GM12878 (cell line): Measurements from ENCODE around the gene GHRH. TPM values are rescaled to one million over a fixed set of nuclear protein-coding genes. Genes with fewer than 3 reads are reported as not detected.

Source experiments
- ATAC-seq: fragments of 200-7000 bp; cut with Tn5 transposase; 3 replicates; pipeline ENCODE4 v1.9.1; 2020; ENCODE audit warnings: mild to moderate bottlenecking, moderate library complexity
- BruUV-seq: library from RNA; stranded (reverse); fragments of 400-500 nt; replicated peaks from 2 replicates; lab custom pipeline; 2021; lab: Mats Ljungman, UMichigan
- CTCF ChIA-PET: fragments of 300-600 bp; sonication (Branson Sonifier 250); formaldehyde crosslinking; extraction: SDS; loops from one replicate; lab custom pipeline; 2021; ENCODE audit warnings: inconsistent platforms; lab: Yijun Ruan, JAX
- POLR2A ChIA-PET: fragments of 350-600 bp; formaldehyde crosslinking; extraction: SDS; loops from one replicate; lab custom pipeline; 2021; ENCODE audit warnings: inconsistent platforms; lab: Charles Lee
- RAD21 ChIA-PET: fragments of 300-600 bp; sonication (Branson Sonifier 250); formaldehyde crosslinking; loops from one replicate; lab custom pipeline; 2023; ENCODE audit warnings: antibody characterized with exemption; ENCODE audit not compliant: unreplicated experiment; lab: Charles Lee
- SMC1A ChIA-PET: fragments of 300-600 bp; sonication (Branson Sonifier 250); formaldehyde crosslinking; loops from one replicate; lab custom pipeline; 2023; ENCODE audit not compliant: unreplicated experiment, uncharacterized antibody; lab: Charles Lee
- DNase-seq: peaks from one replicate; pipeline ENCODE4 v3.0.0-alpha.2; 2011; ENCODE audit warnings: low read depth, low spot score
- FAIRE-seq: peaks from 3 replicates; lab custom pipeline; 2011; peaks lifted over from hg19 to GRCh38; lab: Jason Lieb, UNC
- H2AFZ ChIP-seq: 2 replicates; pipeline ENCODE4 v1.6.0; 2011; ENCODE audit warnings: low read depth, low read length, control low read depth; ENCODE audit not compliant: control insufficient read depth
- H3K27ac ChIP-seq: 2 replicates; pipeline ENCODE4 v1.5.1; 2011; ENCODE audit warnings: control low read depth; ENCODE audit not compliant: control insufficient read depth, insufficient read depth
- H3K27me3 ChIP-seq, 2 experiments: replicated peaks in 1 of 2; 2 replicates each; pipeline versions ENCODE4 v1.6.0 to v1.6.1; 2011; ENCODE audit warnings: low read length in 1 of 2; ENCODE audit not compliant: control insufficient read depth in 2 of 2, insufficient read depth in 2 of 2
- H3K36me3 ChIP-seq, 2 experiments: 2 replicates each; pipeline ENCODE4 v1.5.1; 2011; ENCODE audit warnings: low read length in 1 of 2; ENCODE audit not compliant: control insufficient read depth in 2 of 2, insufficient read depth in 2 of 2
- H3K4me1 ChIP-seq: 2 replicates; pipeline ENCODE4 v1.6.1; 2011; ENCODE audit warnings: mild to moderate bottlenecking, low read length, moderate library complexity, mixed read lengths; ENCODE audit not compliant: control insufficient read depth, insufficient read depth
- H3K4me2 ChIP-seq: 2 replicates; pipeline ENCODE4 v1.6.0; 2011; ENCODE audit warnings: control low read depth; ENCODE audit not compliant: control insufficient read depth, insufficient read depth
- H3K4me3 ChIP-seq: fragments of 200-600 bp; sonication (generic); 2 replicates; pipeline ENCODE4 v1.5.1; 2016
- H3K79me2 ChIP-seq: 2 replicates; pipeline ENCODE4 v1.6.0; 2011; ENCODE audit warnings: low read length; ENCODE audit not compliant: control insufficient read depth, insufficient read depth
- H3K9ac ChIP-seq: 2 replicates; pipeline ENCODE4 v1.8.0; 2011; ENCODE audit warnings: low read length, control low read depth, mixed read lengths; ENCODE audit not compliant: control insufficient read depth, insufficient read depth
- H3K9me3 ChIP-seq: replicated peaks from 3 replicates; pipeline ENCODE4 v1.5.1; 2011; ENCODE audit warnings: mild to moderate bottlenecking, low read length; ENCODE audit not compliant: control insufficient read depth, insufficient read depth
- H4K20me1 ChIP-seq: 2 replicates; pipeline ENCODE4 v1.6.0; 2011; ENCODE audit not compliant: control insufficient read depth, insufficient read depth
- EGR1 ChIP-seq, 2 experiments: IDR thresholded peaks; 1 replicate in 1 of 2; 2 replicates in 1 of 2; pipeline ENCODE4 v1.6.1; 2011 to 2012; ENCODE audit warnings: low read depth in 2 of 2, low read length in 2 of 2, borderline replicate concordance in 1 of 2, mild to moderate bottlenecking in 1 of 2, moderate library complexity in 1 of 2
- MAX ChIP-seq: IDR thresholded peaks from 2 replicates; pipeline ENCODE4 v1.6.1; 2012; ENCODE audit warnings: low read depth, low read length, improper control_type of control experiment
- MYC ChIP-seq: IDR thresholded peaks from 2 replicates; pipeline ENCODE4 v1.6.1; 2011; ENCODE audit warnings: mild to moderate bottlenecking, low read length, moderate library complexity, inconsistent platforms; ENCODE audit not compliant: insufficient read depth, insufficient replicate concordance, insufficient read length, severe bottlenecking
- NBN ChIP-seq: fragments of 450-650 bp; IDR thresholded peaks from 2 replicates; pipeline ENCODE4 v1.6.1; 2016
- POU2F2 ChIP-seq: IDR thresholded peaks from 3 replicates; pipeline ENCODE4 v1.6.1; 2011; ENCODE audit warnings: low read depth, mild to moderate bottlenecking, low read length, borderline replicate concordance
- RAD51 ChIP-seq: fragments of 450-650 bp; IDR thresholded peaks from 2 replicates; pipeline ENCODE4 v1.6.1; 2016; ENCODE audit warnings: moderate library complexity, mild to moderate bottlenecking, inconsistent platforms
- RBBP5 ChIP-seq: fragments of 200-600 bp; sonication (generic); conservative IDR thresholded peaks from 2 replicates; pipeline ENCODE4 v1.6.1; 2016
- RCOR1 ChIP-seq: conservative IDR thresholded peaks from 2 replicates; pipeline ENCODE4 v1.6.1; 2012; ENCODE audit warnings: low read depth, low read length, improper control_type of control experiment
- SMAD1 ChIP-seq: fragments of 450-650 bp; IDR thresholded peaks from 2 replicates; pipeline ENCODE4 v1.6.1; 2018; ENCODE audit warnings: mild to moderate bottlenecking, low read depth; ENCODE audit not compliant: partially characterized antibody
- WGBS: methylation state at CpG from one replicate; pipeline ENCODE4 v1.1.6; 2016; ENCODE audit warnings: low lambda C conversion rate; ENCODE audit not compliant: insufficient replicate concordance, insufficient coverage; ENCODE audit errors: missing lambda C conversion rate; 5-methylcytosine and 5-hydroxymethylcytosine counted together
- in situ Hi-C: fragments of 300-500 bp; cut with MboI; formaldehyde crosslinking; loops from 9 replicates; pipeline ENCODE4 v1.14.3; 2018; ENCODE audit warnings: mixed read lengths
- intact Hi-C: fragments of 100-400 bp; cut with micrococcal nuclease; formaldehyde crosslinking; loops from one replicate; pipeline ENCODE4 v1.14.2; 2022; ENCODE audit not compliant: unreplicated experiment
- polyA plus RNA-seq, 11 experiments: library from polyadenylated mRNA; depleted of rRNA in 4 of 11; unstranded in 6 of 11; stranded (reverse) in 5 of 11; fragments of >200 nt; fragmentation: Nextera tagmentation in 4 of 11; fragmentation: Illumina TruSeq in 1 of 11; extraction: Ambion mirVana in 4 of 11; extraction: Trizol in 1 of 11; gene quantifications; 1 replicate in 1 of 11; 2 replicates in 10 of 11; pipeline versions ENCODE4 v1.2.1 to v1.2.3, GENCODE V29; 2011 to 2016; ENCODE audit warnings: inconsistent platforms in 2 of 11, missing spikeins in 2 of 11, low read depth in 1 of 11
- total RNA-seq, 4 experiments: library from RNA; depleted of rRNA in 3 of 4; stranded (reverse); fragments of >200 nt in 3 of 4; fragmentation: Illumina TruSeq in 1 of 4; extraction: Trizol in 1 of 4; gene quantifications; 2 replicates each; pipeline versions ENCODE4 v1.2.1 to v1.2.3, GENCODE V29; 2013 to 2021

The GHRH gene
- total and polyA plus RNA-seq, 10 of the 15 experiments (the other 5 are each of a cell fraction or from before 2014, with no cell fraction given) = not detected

- TF ChIP-seq RCOR1 (no peak), NBN (no peak), MYC (no peak), SMAD1 (no peak), EGR1 (IDR thresholded peaks at IDR 0.05; ENCODE audit: borderline replicate concordance in 1 of 2, low read depth in 2 of 2, low read length in 2 of 2) (no peak), MAX (no peak), RBBP5 (no peak), POU2F2 (no peak), RAD51 (no peak)
- no TSS peak for BruUV-seq
- no peaks in the 10 kb centered on the region for H3K9me3 ChIP-seq
- H3K27ac ChIP-seq = no peak overlapping the region
- H3K9ac ChIP-seq = no peak overlapping the region
- no peaks in the 10 kb centered on the region for H4K20me1 ChIP-seq
- ChIA-PET SMC1A (no interaction called here), POLR2A (no interaction called here), CTCF (interaction anchor here (0.7 to 2.1 kb wide), 3 partner anchors 10 to 274 kb away, joined by 3 to 8 read pairs (median 5); no protein-coding TSS in a partner anchor), RAD21 (no interaction called here)
- no peak overlapping the region for H2AFZ ChIP-seq
- in situ Hi-C loops = loop anchor here (10.0 kb wide), 1 partner anchor 735 kb away; no protein-coding TSS in a partner anchor
- H3K4me1 ChIP-seq = peaks cover 2% of the 10 kb centered on the region
- no peaks in the 10 kb centered on the region for H3K36me3 ChIP-seq
- intact Hi-C loops = no loop called here
- FAIRE-seq (no peak), DNase-seq (no peak), ATAC-seq (no peak)
- H3K27me3 ChIP-seq = no peaks in the 10 kb centered on the region; a peak in 1 of 4 replicates
- H3K79me2 ChIP-seq = no peaks in the 10 kb centered on the region
- H3K4me3 ChIP-seq = no peak overlapping the region
- no peak overlapping the region for H3K4me2 ChIP-seq
- 14% methylated on average over 3 of the region's 3 CpGs for WGBS
Measured at GRCh38 chr20:37259865-37260264, 1.7 kb downstream of the GHRH start.
